ENCODE measurements around the gene MT1H. TPM values are rescaled to one million over a fixed set of nuclear protein-coding genes. Genes with fewer than 3 reads are reported as not detected.

Gene MT1H
- total and polyA plus RNA-seq, 7 experiments from 2014 or later = 1.6 TPM; not detected in 6

DNA sequence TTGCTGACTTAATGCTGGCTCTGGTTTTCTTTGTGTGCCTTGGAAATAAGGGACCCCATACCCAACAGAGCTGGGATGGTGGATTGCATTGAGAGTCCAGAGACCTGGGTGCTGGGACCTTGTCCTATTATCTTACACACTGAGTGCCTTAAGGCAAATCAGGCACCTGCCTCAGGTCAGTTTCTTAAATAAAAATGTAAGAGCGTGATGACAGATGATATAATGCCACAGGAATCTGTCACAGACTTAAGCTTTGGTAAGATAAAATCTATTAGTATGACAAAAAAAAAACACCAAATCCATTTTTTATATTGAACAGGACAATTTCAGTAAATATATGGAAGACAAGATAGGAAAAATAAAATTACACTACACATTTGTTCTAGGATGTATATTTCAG is 29.5 kb upstream of the MT1H start:
- no peaks in the 10 kb centered on the region for H3K9me3 ChIP-seq (ENCODE audit: control insufficient read depth in 2 of 3, low read length in 3 of 3)
- H3K36me3 Mint-ChIP-seq = no peaks in the 10 kb centered on the region
- no peak overlapping the region for H3K27ac Mint-ChIP-seq
- peaks cover 54 to 85% (median 57%) of the 10 kb centered on the region in 5 donors for H3K27me3 Mint-ChIP-seq
- POLR2A ChIA-PET = interaction anchor here (1.0 kb wide), 1 partner anchor 122 kb away, joined by 3 read pairs; no protein-coding TSS in a partner anchor
- peak overlapping the region in 1 of 10 donors; percentile 30 for H3K4me3 Mint-ChIP-seq
- ATAC-seq = no peak
- H3K4me3 ChIP-seq (ENCODE audit: low read length) = no peak overlapping the region
- no peak for DNase-seq
- CTCF ChIA-PET = no interaction called here
- intact Hi-C loops (cut with micrococcal nuclease) = loop anchor here in 1 of 2 donors (5.0 kb wide), 1 partner anchor 42 kb away; the partner anchor contains the start of gene MT1X
- peaks cover 0 to 2% (median 0%) of the 10 kb centered on the region in 11 donors for H3K9me3 Mint-ChIP-seq
- peaks cover 11 to 21% of the 10 kb centered on the region in 2 donors for H3K4me1 ChIP-seq (ENCODE audit: control insufficient read depth in 2 of 2, insufficient read depth in 2 of 2, low read length in 2 of 2)
- H3K27me3 ChIP-seq (ENCODE audit: control insufficient read depth in 2 of 2, insufficient read depth in 2 of 2, low read length in 2 of 2) = peaks cover 4 to 14% of the 10 kb centered on the region in 2 donors
- peaks cover 28 to 56% (median 35%) of the 10 kb centered on the region in 7 donors for H3K4me1 Mint-ChIP-seq
- H3K36me3 ChIP-seq (ENCODE audit: control insufficient read depth in 2 of 3, insufficient read depth in 3 of 3, low read length in 3 of 3) = no peaks in the 10 kb centered on the region
- no peak overlapping the region for H3K27ac ChIP-seq (ENCODE audit: low read depth, low read length)

DNA sequence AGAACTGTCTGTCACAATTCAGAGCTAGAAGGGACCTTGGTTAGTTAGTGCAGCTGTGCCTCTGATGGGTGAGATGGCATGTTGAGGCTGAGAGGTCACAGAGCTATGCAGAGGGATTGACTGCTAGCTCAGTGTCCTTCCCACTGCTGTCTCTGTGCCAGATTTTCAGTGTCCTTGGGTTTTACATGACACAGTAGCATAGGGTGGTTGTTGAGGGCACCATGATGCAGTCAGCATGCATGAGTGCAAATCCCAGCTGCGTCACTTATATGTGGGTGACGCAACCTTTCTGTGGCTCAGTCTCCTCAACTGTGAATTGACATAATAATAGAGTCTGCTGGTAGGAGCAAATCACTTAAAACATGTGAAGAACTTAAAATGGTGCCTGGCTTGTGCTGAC is 28.4 kb upstream of the MT1H start:
- H3K36me3 Mint-ChIP-seq = no peaks in the 10 kb centered on the region
- peaks cover 0 to 2% (median 0%) of the 10 kb centered on the region in 11 donors for H3K9me3 Mint-ChIP-seq
- peaks cover 11 to 16% of the 10 kb centered on the region in 2 donors for H3K4me1 ChIP-seq (ENCODE audit: control insufficient read depth in 2 of 2, insufficient read depth in 2 of 2, low read length in 2 of 2)
- ChIA-PET POLR2A (no interaction called here), CTCF (interaction anchor here (0.5 kb wide), 1 partner anchor 105 kb away, joined by 5 read pairs; no protein-coding TSS in a partner anchor)
- no peak overlapping the region for H3K4me3 ChIP-seq (ENCODE audit: low read length)
- intact Hi-C loops (cut with micrococcal nuclease) = loop anchor here in 1 of 2 donors (5.0 kb wide), 1 partner anchor 41 kb away; the partner anchor contains the start of gene MT1X
- H3K36me3 ChIP-seq (ENCODE audit: control insufficient read depth in 2 of 3, insufficient read depth in 3 of 3, low read length in 3 of 3) = no peaks in the 10 kb centered on the region
- H3K27ac Mint-ChIP-seq = no peak overlapping the region
- ATAC-seq = no peak
- H3K27ac ChIP-seq (ENCODE audit: low read depth, low read length) = no peak overlapping the region
- no peaks in the 10 kb centered on the region for H3K9me3 ChIP-seq (ENCODE audit: control insufficient read depth in 2 of 3, low read length in 3 of 3)
- peaks cover 21 to 48% (median 33%) of the 10 kb centered on the region in 7 donors for H3K4me1 Mint-ChIP-seq
- peaks cover 47 to 85% (median 49%) of the 10 kb centered on the region in 5 donors for H3K27me3 Mint-ChIP-seq
- H3K27me3 ChIP-seq (ENCODE audit: control insufficient read depth in 2 of 2, insufficient read depth in 2 of 2, low read length in 2 of 2) = peaks cover 4 to 10% of the 10 kb centered on the region in 2 donors
- H3K4me3 Mint-ChIP-seq = no peak overlapping the region
- no peak for DNase-seq

DNA sequence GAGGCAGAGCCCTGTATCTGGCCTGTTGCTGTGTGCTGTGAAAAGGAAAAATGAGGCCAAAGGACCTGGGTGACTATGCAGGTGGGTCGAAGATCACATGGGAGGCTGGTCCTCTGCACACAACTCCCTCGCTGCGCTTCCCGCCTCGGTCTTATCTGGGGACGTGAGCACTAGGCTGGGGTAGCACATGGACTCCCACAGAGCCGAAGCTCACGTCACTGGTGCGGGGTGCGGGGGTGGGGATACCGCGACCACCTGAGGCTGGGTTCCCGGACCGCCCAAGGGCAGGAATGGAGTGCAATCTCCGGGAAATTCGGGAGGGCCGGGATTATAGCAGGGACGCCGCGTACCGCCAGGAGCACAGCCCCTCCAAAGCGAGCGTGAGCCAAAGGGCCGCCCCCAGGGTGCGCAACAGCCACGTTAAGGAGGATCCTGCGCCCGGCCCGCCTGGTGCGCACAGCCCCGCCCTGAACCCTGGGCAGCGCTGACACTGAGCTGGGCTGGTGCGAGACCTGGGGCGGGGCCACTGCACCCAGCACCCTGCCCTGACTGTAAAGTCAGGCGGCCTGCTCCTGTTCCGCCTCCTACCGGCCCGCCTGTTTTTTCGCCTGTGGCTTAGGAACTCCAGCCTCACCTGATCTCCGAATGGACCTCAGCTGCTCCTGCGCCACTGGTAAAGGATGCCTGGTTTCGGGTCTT is 26.4 kb upstream of the MT1H start:
- Histone ChIP-seq H3K36me3 (ENCODE audit: control insufficient read depth in 2 of 3, insufficient read depth in 3 of 3, low read length in 3 of 3) (no peaks in the 10 kb centered on the region), H3K27me3 (ENCODE audit: control insufficient read depth in 2 of 2, insufficient read depth in 2 of 2, low read length in 2 of 2) (peaks cover 0 to 4% of the 10 kb centered on the region in 2 donors), H3K4me3 (ENCODE audit: low read length) (peak overlapping the region; percentile 48), H3K4me1 (ENCODE audit: control insufficient read depth in 2 of 2, insufficient read depth in 2 of 2, low read length in 2 of 2) (peaks cover 11 to 16% of the 10 kb centered on the region in 2 donors), H3K27ac (ENCODE audit: low read depth, low read length) (peak overlapping the region; percentile 40), H3K9me3 (ENCODE audit: control insufficient read depth in 2 of 3, low read length in 3 of 3) (no peaks in the 10 kb centered on the region)
- intact Hi-C loops (cut with micrococcal nuclease) = loop anchor here (1.0 to 5.0 kb wide), 12 partner anchors 14 to 129 kb away; partner anchors contain the start of genes MT1E (in 2 of the 2), MT1F (in 2 of the 2), MT1X (in 2 of the 2) and MT2A (in 2 of the 2)
- H3K4me1 Mint-ChIP-seq = peaks cover 15 to 31% (median 25%) of the 10 kb centered on the region in 7 donors
- no peaks in the 10 kb centered on the region for H3K36me3 Mint-ChIP-seq
- H3K4me3 Mint-ChIP-seq = peak overlapping the region; percentile 60 to 84 (median 80)
- peaks cover 28 to 84% (median 34%) of the 10 kb centered on the region in 5 donors for H3K27me3 Mint-ChIP-seq
- DNase-seq (peak; percentile 42 to 79 (median 57)), ATAC-seq (peak; percentile 99)
- peaks cover 0 to 2% (median 0%) of the 10 kb centered on the region in 11 donors for H3K9me3 Mint-ChIP-seq
- H3K27ac Mint-ChIP-seq = peak overlapping the region in 5 of 9 donors; percentile 37 to 67 (median 54)
- POLR2A ChIA-PET = interaction anchor here (0.9 to 1.7 kb wide), 7 partner anchors 9 to 39 kb away, joined by 3 to 9 read pairs (median 5); partner anchors contain the start of genes MT1X and MT2A
- CTCF ChIA-PET = interaction anchor here (0.7 to 2.5 kb wide), 11 partner anchors 19 to 208 kb away, joined by 3 to 10 read pairs (median 3); partner anchors contain the start of gene MT1X

DNA sequence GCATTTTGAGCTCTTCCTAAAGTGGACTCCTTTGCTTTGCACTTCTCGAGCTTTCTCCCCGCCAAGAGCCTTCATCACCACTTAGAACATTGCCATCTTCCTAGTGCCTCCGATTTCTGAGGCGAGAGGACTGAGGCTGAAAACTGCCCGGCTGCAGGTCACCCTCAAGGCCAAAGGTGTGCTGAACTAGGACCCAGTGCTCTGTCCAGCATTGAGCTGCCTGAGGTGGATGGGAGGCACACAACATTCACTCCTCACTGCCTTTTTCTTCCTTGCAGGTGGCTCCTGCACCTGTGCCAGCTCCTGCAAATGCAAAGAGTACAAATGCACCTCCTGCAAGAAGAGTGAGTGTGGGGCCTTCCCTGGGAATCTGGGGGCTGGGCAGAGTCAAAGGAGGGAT is 25.8 kb upstream of the MT1H start:
- Histone ChIP-seq H3K4me1 (ENCODE audit: control insufficient read depth in 2 of 2, insufficient read depth in 2 of 2, low read length in 2 of 2) (peaks cover 11 to 16% of the 10 kb centered on the region in 2 donors), H3K36me3 (ENCODE audit: control insufficient read depth in 2 of 3, insufficient read depth in 3 of 3, low read length in 3 of 3) (no peaks in the 10 kb centered on the region), H3K27me3 (ENCODE audit: control insufficient read depth in 2 of 2, insufficient read depth in 2 of 2, low read length in 2 of 2) (peaks cover 2 to 4% of the 10 kb centered on the region in 2 donors), H3K27ac (ENCODE audit: low read depth, low read length) (peak overlapping the region; percentile 40), H3K9me3 (ENCODE audit: control insufficient read depth in 2 of 3, low read length in 3 of 3) (no peaks in the 10 kb centered on the region), H3K4me3 (ENCODE audit: low read length) (peak overlapping the region; percentile 48)
- Mint-ChIP-seq H3K4me3 (peak overlapping the region; percentile 60 to 84 (median 80)), H3K9me3 (peaks cover 0 to 2% (median 0%) of the 10 kb centered on the region in 11 donors), H3K27me3 (peaks cover 23 to 84% (median 34%) of the 10 kb centered on the region in 5 donors), H3K36me3 (no peaks in the 10 kb centered on the region), H3K27ac (peak overlapping the region in 6 of 9 donors; percentile 32 to 85 (median 54)), H3K4me1 (peaks cover 15 to 28% (median 23%) of the 10 kb centered on the region in 7 donors)
- CTCF ChIA-PET = interaction anchor here (1.0 to 2.5 kb wide), 8 partner anchors 19 to 67 kb away, joined by 3 to 10 read pairs (median 6); partner anchors contain the start of gene MT1X
- no peak for ATAC-seq
- DNase-seq = no peak
- POLR2A ChIA-PET = interaction anchor here (0.9 to 1.7 kb wide), 7 partner anchors 9 to 39 kb away, joined by 3 to 9 read pairs (median 5); partner anchors contain the start of genes MT1X and MT2A
- intact Hi-C loops (cut with micrococcal nuclease) = loop anchor here (1.0 to 5.0 kb wide), 12 partner anchors 13 to 130 kb away; partner anchors contain the start of genes MT1E (in 2 of the 2), MT1F (in 2 of the 2), MT1X (in 2 of the 2) and MT2A (in 2 of the 2)

- H3K9me3 ChIP-seq (ENCODE audit: control insufficient read depth in 2 of 3, low read length in 3 of 3) = no peaks in the 10 kb centered on the region
- Mint-ChIP-seq H3K27me3 (peaks cover 10 to 77% (median 20%) of the 10 kb centered on the region in 5 donors), H3K9me3 (peaks cover 0 to 2% (median 0%) of the 10 kb centered on the region in 11 donors), H3K27ac (no peak overlapping the region), H3K4me3 (no peak overlapping the region), H3K4me1 (peaks cover 15 to 28% (median 23%) of the 10 kb centered on the region in 7 donors), H3K36me3 (no peaks in the 10 kb centered on the region)
- ChIA-PET POLR2A (no interaction called here), CTCF (interaction anchor here (0.7 kb wide), 1 partner anchor 19 kb away, joined by 4 read pairs; no protein-coding TSS in a partner anchor)
- intact Hi-C loops (cut with micrococcal nuclease) = no loop called here
- peaks cover 11 to 16% of the 10 kb centered on the region in 2 donors for H3K4me1 ChIP-seq (ENCODE audit: control insufficient read depth in 2 of 2, insufficient read depth in 2 of 2, low read length in 2 of 2)
- no peak overlapping the region for H3K27ac ChIP-seq (ENCODE audit: low read depth, low read length)
- peaks cover 0 to 8% of the 10 kb centered on the region in 2 donors for H3K27me3 ChIP-seq (ENCODE audit: control insufficient read depth in 2 of 2, insufficient read depth in 2 of 2, low read length in 2 of 2)
- no peaks in the 10 kb centered on the region for H3K36me3 ChIP-seq (ENCODE audit: control insufficient read depth in 2 of 3, insufficient read depth in 3 of 3, low read length in 3 of 3)
- no peak for ATAC-seq
- no peak for DNase-seq
- no peak overlapping the region for H3K4me3 ChIP-seq (ENCODE audit: low read length)
Measured at GRCh38 chr16:56645311-56645710, 24.3 kb upstream of the MT1H start.

DNA sequence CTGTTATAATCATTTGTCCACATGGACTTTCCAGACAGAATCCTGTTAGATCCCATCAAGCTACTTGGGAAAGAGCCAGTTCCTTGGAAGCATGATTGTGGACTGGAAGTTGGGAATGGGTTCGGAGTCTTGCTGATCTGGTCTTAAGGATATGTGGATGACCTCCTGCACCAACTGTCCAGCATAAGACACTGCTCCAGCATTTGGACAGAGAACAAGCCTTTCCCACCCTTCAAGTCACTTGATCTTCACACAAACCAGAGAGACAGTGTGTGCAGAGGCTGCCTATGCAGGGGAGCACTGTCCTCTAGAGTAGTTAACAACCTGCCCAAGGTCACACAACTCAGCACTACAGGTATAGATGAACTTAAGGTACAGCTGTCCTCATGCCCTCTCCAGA is 23.8 kb upstream of the MT1H start:
- no peaks in the 10 kb centered on the region for H3K9me3 ChIP-seq (ENCODE audit: control insufficient read depth in 2 of 3, low read length in 3 of 3)
- no peak overlapping the region for H3K27ac ChIP-seq (ENCODE audit: low read depth, low read length)
- Mint-ChIP-seq H3K4me3 (no peak overlapping the region), H3K27ac (no peak overlapping the region), H3K9me3 (no peaks in the 10 kb centered on the region), H3K4me1 (peaks cover 15 to 28% (median 23%) of the 10 kb centered on the region in 7 donors), H3K36me3 (no peaks in the 10 kb centered on the region), H3K27me3 (peaks cover 8 to 72% (median 14%) of the 10 kb centered on the region in 5 donors)
- H3K27me3 ChIP-seq (ENCODE audit: control insufficient read depth in 2 of 2, insufficient read depth in 2 of 2, low read length in 2 of 2) = peaks cover 0 to 8% of the 10 kb centered on the region in 2 donors
- DNase-seq = no peak
- intact Hi-C loops (cut with micrococcal nuclease) = no loop called here
- no peaks in the 10 kb centered on the region for H3K36me3 ChIP-seq (ENCODE audit: control insufficient read depth in 2 of 3, insufficient read depth in 3 of 3, low read length in 3 of 3)
- H3K4me1 ChIP-seq (ENCODE audit: control insufficient read depth in 2 of 2, insufficient read depth in 2 of 2, low read length in 2 of 2) = peaks cover 11 to 16% of the 10 kb centered on the region in 2 donors
- H3K4me3 ChIP-seq (ENCODE audit: low read length) = no peak overlapping the region
- ChIA-PET POLR2A (interaction anchor here (0.6 kb wide), 1 partner anchor 12 kb away, joined by 3 read pairs; the partner anchor contains the start of gene MT1F), CTCF (interaction anchor here (0.7 to 1.0 kb wide), 3 partner anchors 8 to 19 kb away, joined by 3 to 4 read pairs (median 4); no protein-coding TSS in a partner anchor)
- no peak for ATAC-seq
